Neuronal stem cell (in vitro differentiated cells): ENCODE data around the gene SCAMP3.
"Not testable (repeated sequence)": the region's sequence is repeated elsewhere in the genome, so short reads cannot be mapped to it uniquely, and the experiment has no call there.

Source experiments
- DNase-seq: peaks from one replicate; pipeline ENCODE4 v3.0.0-alpha.2; 2013; ENCODE audit warnings: low spot score
- H2AFZ ChIP-seq: one replicate; pipeline ENCODE4 v1.6.1; 2013; ENCODE audit warnings: mild to moderate bottlenecking, low read length, inconsistent platforms
- H2AK5ac ChIP-seq: 2 replicates; pipeline ENCODE4 v1.6.1; 2013; ENCODE audit warnings: low read depth, mild to moderate bottlenecking, inconsistent platforms, low read length, moderate library complexity, mixed read lengths
- H2BK120ac ChIP-seq: 2 replicates; pipeline ENCODE4 v1.6.1; 2013; ENCODE audit warnings: low read depth, mild to moderate bottlenecking, inconsistent platforms, low read length, moderate library complexity, mixed read lengths
- H2BK12ac ChIP-seq: one replicate; pipeline ENCODE4 v1.6.1; 2013; ENCODE audit warnings: low read length, inconsistent platforms
- H2BK15ac ChIP-seq: 2 replicates; pipeline ENCODE4 v1.6.1; 2013; ENCODE audit warnings: mild to moderate bottlenecking, low read length, inconsistent platforms, mixed read lengths
- H2BK5ac ChIP-seq: one replicate; pipeline ENCODE4 v1.6.1; 2013; ENCODE audit warnings: inconsistent platforms, mild to moderate bottlenecking, low read length, moderate library complexity
- H3K14ac ChIP-seq: one replicate; pipeline ENCODE4 v1.6.1; 2013; ENCODE audit warnings: low read length, inconsistent platforms
- H3K18ac ChIP-seq: 2 replicates; pipeline ENCODE4 v1.6.1; 2013; ENCODE audit warnings: low read length, inconsistent platforms
- H3K23ac ChIP-seq: 2 replicates; pipeline ENCODE4 v1.6.1; 2013; ENCODE audit warnings: low read depth, mild to moderate bottlenecking, mixed read lengths, low read length, inconsistent platforms; ENCODE audit not compliant: poor library complexity
- H3K27ac ChIP-seq: replicated peaks from 3 replicates; pipeline ENCODE4 v1.5.1; 2013; ENCODE audit warnings: low read length, inconsistent platforms
- H3K27me3 ChIP-seq, 3 experiments: 2 replicates each; pipeline ENCODE4 v1.6.1; 2013; ENCODE audit warnings: low read length in 3 of 3, mild to moderate bottlenecking in 2 of 3, inconsistent platforms in 1 of 3, low read depth in 1 of 3, mixed read lengths in 1 of 3, moderate library complexity in 1 of 3; ENCODE audit not compliant: control insufficient read depth in 3 of 3, insufficient read depth in 3 of 3
- H3K36me3 ChIP-seq, 2 donors: replicated peaks in 1 of 2; 2 replicates each; pipeline ENCODE4 v1.6.1; 2013; ENCODE audit warnings: low read length in 2 of 2; ENCODE audit not compliant: control insufficient read depth in 2 of 2, insufficient read depth in 2 of 2
- H3K4ac ChIP-seq: 2 replicates; pipeline ENCODE4 v1.6.1; 2013; ENCODE audit warnings: inconsistent platforms, mild to moderate bottlenecking, low read length, moderate library complexity
- H3K4me1 ChIP-seq, 2 donors: 1 replicate in 1 of 2; 2 replicates in 1 of 2; pipeline ENCODE4 v1.6.1; 2013; ENCODE audit warnings: low read length in 2 of 2, low read depth in 1 of 2; ENCODE audit not compliant: control insufficient read depth in 2 of 2, insufficient read depth in 1 of 2
- H3K4me2 ChIP-seq: one replicate; pipeline ENCODE4 v1.6.1; 2013; ENCODE audit warnings: mild to moderate bottlenecking, low read length, inconsistent platforms; ENCODE audit not compliant: insufficient read depth, poor library complexity, severe bottlenecking
- H3K4me3 ChIP-seq, 2 donors: 2 replicates each; pipeline ENCODE4 v1.5.1; 2013; ENCODE audit warnings: low read length in 2 of 2, mild to moderate bottlenecking in 2 of 2, inconsistent platforms in 1 of 2, moderate library complexity in 1 of 2
- H3K79me1 ChIP-seq: one replicate; pipeline ENCODE4 v1.6.1; 2013; ENCODE audit warnings: low read depth, mild to moderate bottlenecking, inconsistent platforms, low read length, moderate library complexity
- H3K9ac ChIP-seq: one replicate; pipeline ENCODE4 v1.6.1; 2013; ENCODE audit warnings: mild to moderate bottlenecking, low read depth, low read length, inconsistent platforms; ENCODE audit not compliant: poor library complexity
- H3K9me3 ChIP-seq, 2 donors: replicated peaks in 1 of 2; 2 replicates each; pipeline versions ENCODE3 to v1.6.1; 2013; ENCODE audit warnings: low read length in 2 of 2, mild to moderate bottlenecking in 2 of 2, inconsistent platforms in 1 of 2, low read depth in 1 of 2, mixed read lengths in 1 of 2, moderate library complexity in 1 of 2; ENCODE audit not compliant: control insufficient read depth in 2 of 2, insufficient read depth in 1 of 2
- H4K8ac ChIP-seq: one replicate; pipeline ENCODE4 v1.6.1; 2013; ENCODE audit warnings: low read depth, mild to moderate bottlenecking, inconsistent platforms, low read length, moderate library complexity
- H4K91ac ChIP-seq: one replicate; pipeline ENCODE4 v1.6.1; 2013; ENCODE audit warnings: low read length, low read depth, mild to moderate bottlenecking, inconsistent platforms; ENCODE audit not compliant: poor library complexity
- WGBS, 2 donors: extraction: QIAGEN DNeasy Blood & Tissue Kit; methylation state at CpG; one replicate each; pipeline ENCODE4 v1.1.7; 2013; ENCODE audit warnings: missing lambda C conversion rate in 2 of 2, mixed read lengths in 1 of 2; ENCODE audit not compliant: insufficient read length in 2 of 2, insufficient replicate concordance in 1 of 2; ENCODE audit errors: extremely low coverage in 2 of 2; 5-methylcytosine and 5-hydroxymethylcytosine counted together

The SCAMP3 gene

GRCh38 chr1:155227261-155228095, 34.7 kb downstream of the SCAMP3 start:
- Histone ChIP-seq H3K23ac (no peak overlapping the region), H3K27me3 (no peaks in the 10 kb centered on the region)

DNA sequence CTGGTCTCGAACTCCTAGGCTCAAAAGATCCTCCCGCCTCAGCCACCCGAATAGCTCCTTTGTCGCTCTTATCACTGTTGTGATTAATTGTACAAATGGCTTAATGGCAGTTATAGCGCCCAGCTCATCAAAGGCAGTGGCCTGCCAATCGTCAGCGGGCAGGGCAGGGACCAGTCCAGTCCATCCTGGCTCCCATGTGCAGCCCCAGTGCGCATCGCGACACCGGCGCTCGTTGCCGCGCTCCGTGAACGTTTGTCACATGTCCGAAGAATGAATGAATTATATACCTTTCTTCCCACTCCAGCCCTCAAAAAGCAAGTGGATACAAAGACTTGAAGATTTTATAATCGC, 35.3 kb downstream of the SCAMP3 start:
- peaks cover 3% of the 10 kb centered on the region for H3K79me1 ChIP-seq
- no peak overlapping the region for H2BK120ac ChIP-seq
- no peak overlapping the region for H4K91ac ChIP-seq
- no peak overlapping the region for H2BK15ac ChIP-seq
- H2AK5ac ChIP-seq, result no peak overlapping the region
- peak overlapping the region; percentile 76 for H3K9ac ChIP-seq
- H3K27ac ChIP-seq, result peak overlapping the region; percentile 80
- H3K4me1 ChIP-seq, result peaks cover 12% of the 10 kb centered on the region in 2 donors
- no peak overlapping the region for H3K23ac ChIP-seq
- peak overlapping the region; percentile 48 for H3K4me2 ChIP-seq
- peak overlapping the region; percentile 60 to 82 for H3K4me3 ChIP-seq
- peak; percentile 66 for DNase-seq
- H3K9me3 ChIP-seq, result no peaks in the 10 kb centered on the region
- H3K18ac ChIP-seq, result no peak overlapping the region
- no CpG with 5 or more reads among the region's 19 CpGs for WGBS, 2 donors
- no peak overlapping the region for H3K4ac ChIP-seq
- H3K36me3 ChIP-seq, result peaks cover 3 to 32% of the 10 kb centered on the region in 2 donors
- no peak overlapping the region for H2BK12ac ChIP-seq
- peak overlapping the region; percentile 59 for H2AFZ ChIP-seq
- H3K27me3 ChIP-seq, result no peaks in the 10 kb centered on the region
- H3K14ac ChIP-seq, result no peak overlapping the region
- no peak overlapping the region for H4K8ac ChIP-seq
- no peak overlapping the region for H2BK5ac ChIP-seq

More at GRCh38 chr1:155227261-155228095, 34.7 kb downstream of the SCAMP3 start:
- Histone ChIP-seq H2BK15ac (no peak overlapping the region), H3K18ac (peak overlapping the region; percentile 39), H3K4me2 (peak overlapping the region; percentile 63), H4K8ac (peak overlapping the region; percentile 21), H2AFZ (peak overlapping the region; percentile 79), H2BK5ac (no peak overlapping the region), H3K36me3 (peaks cover 3 to 29% of the 10 kb centered on the region in 2 donors), H3K27ac (peak overlapping the region; percentile 85), H4K91ac (no peak overlapping the region), H2AK5ac (no peak overlapping the region), H3K4ac (no peak overlapping the region), H3K14ac (no peak overlapping the region), H3K4me1 (peaks cover 12% of the 10 kb centered on the region in 2 donors), H3K9me3 (no peaks in the 10 kb centered on the region), H3K79me1 (peaks cover 3% of the 10 kb centered on the region), H2BK120ac (no peak overlapping the region), H3K9ac (peak overlapping the region; percentile 63), H2BK12ac (no peak overlapping the region), H3K4me3 (peak overlapping the region; percentile 60 to 82)
- WGBS, 2 donors, result no CpG with 5 or more reads among the region's 42 CpGs
- DNase-seq, result peak; percentile 99

DNA sequence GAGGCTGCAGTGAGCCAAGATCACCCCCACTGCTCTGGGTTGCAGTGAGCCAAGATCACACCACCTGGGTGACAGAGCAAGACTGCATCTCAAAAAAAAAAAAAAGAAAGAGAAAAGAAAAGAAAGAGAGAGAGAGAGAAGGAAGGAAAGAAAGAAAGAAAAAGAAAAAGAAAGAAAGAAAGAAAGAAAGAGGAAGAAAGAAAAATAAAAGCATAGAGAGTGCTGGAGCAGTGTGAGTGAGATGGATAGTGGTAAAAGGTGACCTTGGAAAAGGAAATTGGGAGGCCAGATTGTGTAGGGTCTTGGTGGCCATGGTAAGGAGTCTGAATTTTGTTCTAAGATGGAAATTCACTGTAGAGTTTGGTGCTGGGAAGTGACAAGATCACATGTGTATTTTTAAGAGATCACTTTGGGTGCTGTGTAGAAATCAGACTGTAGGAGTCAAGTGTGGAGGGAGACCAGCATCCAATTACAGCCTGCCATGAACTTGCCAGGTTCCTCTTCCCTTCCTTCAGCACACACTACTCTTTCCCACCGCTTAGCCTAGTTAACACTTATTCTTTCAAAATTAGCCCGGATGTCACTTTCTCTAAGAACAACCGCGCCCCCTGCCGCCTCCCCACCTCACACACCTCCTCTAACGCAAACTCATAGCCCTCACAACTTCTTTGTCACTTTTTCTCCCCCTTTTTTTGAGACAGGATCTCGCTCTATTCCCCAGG, 35.8 kb downstream of the SCAMP3 start:
- Histone ChIP-seq H3K27ac (peak overlapping the region; percentile 80), H4K8ac (no peak overlapping the region), H2BK120ac (no peak overlapping the region), H2BK5ac (no peak overlapping the region), H2AFZ (peak overlapping the region; percentile 59), H3K4me2 (peak overlapping the region; percentile 48), H3K14ac (no peak overlapping the region), H2AK5ac (no peak overlapping the region), H3K27me3 (no peaks in the 10 kb centered on the region), H3K18ac (no peak overlapping the region), H2BK12ac (no peak overlapping the region), H3K23ac (no peak overlapping the region), H3K4ac (no peak overlapping the region), H3K9ac (no peak overlapping the region), H2BK15ac (no peak overlapping the region), H3K9me3 (no peaks in the 10 kb centered on the region), H3K79me1 (peaks cover 3% of the 10 kb centered on the region), H4K91ac (no peak overlapping the region), H3K4me1 (peaks cover 12% of the 10 kb centered on the region in 2 donors), H3K4me3 (peak overlapping the region; percentile 60 to 82), H3K36me3 (peaks cover 3 to 35% of the 10 kb centered on the region in 2 donors)
- WGBS, 2 donors, result no CpG with 5 or more reads among the region's 7 CpGs
- peak; percentile 62 for DNase-seq

GRCh38 chr1:155225404-155225759, 36.8 kb downstream of the SCAMP3 start:
- not testable (repeated sequence) for H4K8ac ChIP-seq, H3K9me3 ChIP-seq, DNase-seq, H3K4ac ChIP-seq, H2BK12ac ChIP-seq, H3K27ac ChIP-seq, H2AK5ac ChIP-seq, H3K79me1 ChIP-seq, H3K9ac ChIP-seq, H3K4me2 ChIP-seq, H2BK5ac ChIP-seq, H4K91ac ChIP-seq, H2BK120ac ChIP-seq, H2BK15ac ChIP-seq, H3K27me3 ChIP-seq, H2AFZ ChIP-seq, H3K18ac ChIP-seq
- WGBS, 2 donors, result no CpG with 5 or more reads among the region's 8 CpGs
- Histone ChIP-seq H3K23ac (peak overlapping the region; percentile 18), H3K4me3 (peak overlapping the region in 1 of 2 donors; percentile 60), H3K4me1 (peaks cover 12% of the 10 kb centered on the region in 2 donors), H3K36me3 (peaks cover 3 to 39% of the 10 kb centered on the region in 2 donors), H3K14ac (peak overlapping the region; percentile 6)
